K562 (cell line): Measurements from ENCODE around the gene ACOT13. TPM values are rescaled to one million over a fixed set of nuclear protein-coding genes. Genes with fewer than 3 reads are reported as not detected.

Experiments used
- CHCHD3 ChIP-seq: fragments of 250-450 bp; sonication (Bioruptor Pico); IDR thresholded peaks from 2 replicates; pipeline ENCODE4 v2.1.2; 2022; ENCODE audit warnings: mild to moderate bottlenecking
- CHD2 ChIP-seq: IDR thresholded peaks from 2 replicates; pipeline ENCODE4 v1.6.1; 2011; ENCODE audit warnings: low read depth, low read length
- ELF1 ChIP-seq: fragments of 200-800 bp; sonication (Bioruptor generic); IDR thresholded peaks from 2 replicates; pipeline ENCODE4 v1.6.1; 2016; ENCODE audit warnings: missing genetic modification characterization, missing compliant biosample characterization
- FOS ChIP-seq: IDR thresholded peaks from 3 replicates; pipeline ENCODE4 v1.6.1; 2011; ENCODE audit not compliant: insufficient read length; ENCODE audit errors: extremely low read depth
- HLTF ChIP-seq: fragments of 450-650 bp; IDR thresholded peaks from 2 replicates; pipeline ENCODE4 v1.6.1; 2016
- ZNF175 ChIP-seq: fragments of 200-800 bp; sonication (Bioruptor generic); IDR thresholded peaks from 2 replicates; pipeline ENCODE4 v1.6.1; 2016; ENCODE audit warnings: low read depth, mild to moderate bottlenecking, missing genetic modification characterization, missing compliant biosample characterization
- ZNF316 ChIP-seq: fragments of 450-650 bp; IDR thresholded peaks from 2 replicates; pipeline ENCODE4 v1.6.1; 2016
- polyA plus RNA-seq, 8 experiments: library from polyadenylated mRNA; depleted of rRNA in 4 of 8; stranded (reverse) in 5 of 8; unstranded in 3 of 8; fragments of >200 nt; fragmentation: Nextera tagmentation in 2 of 8; fragmentation: Illumina TruSeq in 1 of 8; extraction: Ambion mirVana in 2 of 8; extraction: Trizol in 1 of 8; gene quantifications; 2 replicates each; pipeline versions ENCODE4 v1.2.1 to v1.2.3, GENCODE V29; 2011 to 2014; ENCODE audit warnings: inconsistent platforms in 1 of 8, missing spikeins in 1 of 8
- total RNA-seq, 7 experiments: library from RNA; depleted of rRNA in 6 of 7; stranded (reverse); fragments of >200 nt in 6 of 7; fragmentation: Illumina TruSeq in 2 of 7; extraction: Trizol in 2 of 7; gene quantifications; 2 replicates each; pipeline versions ENCODE4 v1.2.1 to v1.2.3, GENCODE V29; 2011 to 2021; ENCODE audit warnings: low replicate concordance in 1 of 7
- TF ChIP-seq, protein P1 (sequence below), 3 experiments: fragments of 200-800 bp in 1 of 3; fragments of 250-450 bp in 1 of 3; fragments of 450-650 bp in 1 of 3; sonication (Bioruptor Pico) in 1 of 3; sonication (Bioruptor generic) in 1 of 3; formaldehyde crosslinking in 1 of 3; IDR thresholded peaks; 2 replicates each; pipeline versions ENCODE4 v1.6.1 to v1.8.0; 2016 to 2022; ENCODE audit warnings: mild to moderate bottlenecking in 2 of 3, missing genetic modification characterization in 2 of 3, missing compliant biosample characterization in 1 of 3, moderate library complexity in 1 of 3
- TF ChIP-seq, protein P2 (sequence below): fragments of 450-650 bp; formaldehyde crosslinking; IDR thresholded peaks from 2 replicates; pipeline ENCODE4 v1.4.0; 2022; ENCODE audit warnings: missing genetic modification characterization
- TF ChIP-seq, protein P3 (sequence below): fragments of 450-650 bp; IDR thresholded peaks from 2 replicates; pipeline ENCODE4 v1.6.1; 2016; ENCODE audit warnings: mild to moderate bottlenecking, moderate library complexity

Gene ACOT13
- total and polyA plus RNA-seq, 9 of the 15 experiments (the other 6 are each of a cell fraction or from before 2014, with no cell fraction given): 14.1 to 129 (median 65.7) TPM

DNA sequence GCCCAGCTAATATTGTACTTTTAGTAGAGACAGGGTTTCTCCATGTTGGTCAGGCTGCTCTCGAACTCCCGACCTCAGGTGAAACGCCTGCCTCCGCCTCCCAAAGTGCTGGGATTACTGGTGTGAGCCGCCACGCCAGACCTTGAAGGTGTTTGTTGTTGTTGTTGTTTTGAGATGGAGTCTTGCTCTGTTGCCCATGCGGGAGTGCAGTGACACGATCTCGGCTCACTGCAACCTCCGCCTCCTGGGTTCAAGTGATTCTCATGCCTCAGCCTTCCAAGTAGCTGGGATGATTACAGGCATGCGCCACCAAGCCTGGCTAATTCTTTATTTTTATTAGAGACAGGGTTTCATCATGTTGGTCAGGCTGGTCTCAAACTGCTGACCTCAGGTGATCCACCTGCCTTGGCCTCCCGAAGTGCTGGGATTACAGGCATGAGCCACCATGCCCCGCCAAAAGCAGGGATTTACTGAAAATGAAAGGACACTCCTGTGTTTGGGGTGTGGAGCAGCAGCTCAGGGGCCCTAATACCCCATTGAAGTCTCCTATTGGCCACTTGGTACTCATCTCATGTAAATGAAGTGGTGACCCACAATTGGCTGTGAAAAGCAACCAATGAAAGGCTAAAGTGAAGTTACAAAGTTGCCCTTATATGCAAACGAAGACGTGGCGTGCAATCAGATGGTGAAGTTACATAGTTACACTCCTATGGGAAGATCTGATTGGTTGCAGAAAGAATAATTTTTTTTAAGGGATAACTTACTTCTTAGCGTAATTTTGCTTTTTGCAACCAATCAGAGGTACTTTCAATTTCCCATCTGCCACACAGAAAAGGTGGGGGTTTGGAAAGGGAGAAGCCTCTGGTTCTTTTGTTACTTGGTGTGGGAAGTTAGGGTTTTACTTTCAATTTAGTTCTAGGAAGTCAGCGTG lies 1.5 kb downstream of the ACOT13 start (continued):
- TF ChIP-seq, protein P1, sequence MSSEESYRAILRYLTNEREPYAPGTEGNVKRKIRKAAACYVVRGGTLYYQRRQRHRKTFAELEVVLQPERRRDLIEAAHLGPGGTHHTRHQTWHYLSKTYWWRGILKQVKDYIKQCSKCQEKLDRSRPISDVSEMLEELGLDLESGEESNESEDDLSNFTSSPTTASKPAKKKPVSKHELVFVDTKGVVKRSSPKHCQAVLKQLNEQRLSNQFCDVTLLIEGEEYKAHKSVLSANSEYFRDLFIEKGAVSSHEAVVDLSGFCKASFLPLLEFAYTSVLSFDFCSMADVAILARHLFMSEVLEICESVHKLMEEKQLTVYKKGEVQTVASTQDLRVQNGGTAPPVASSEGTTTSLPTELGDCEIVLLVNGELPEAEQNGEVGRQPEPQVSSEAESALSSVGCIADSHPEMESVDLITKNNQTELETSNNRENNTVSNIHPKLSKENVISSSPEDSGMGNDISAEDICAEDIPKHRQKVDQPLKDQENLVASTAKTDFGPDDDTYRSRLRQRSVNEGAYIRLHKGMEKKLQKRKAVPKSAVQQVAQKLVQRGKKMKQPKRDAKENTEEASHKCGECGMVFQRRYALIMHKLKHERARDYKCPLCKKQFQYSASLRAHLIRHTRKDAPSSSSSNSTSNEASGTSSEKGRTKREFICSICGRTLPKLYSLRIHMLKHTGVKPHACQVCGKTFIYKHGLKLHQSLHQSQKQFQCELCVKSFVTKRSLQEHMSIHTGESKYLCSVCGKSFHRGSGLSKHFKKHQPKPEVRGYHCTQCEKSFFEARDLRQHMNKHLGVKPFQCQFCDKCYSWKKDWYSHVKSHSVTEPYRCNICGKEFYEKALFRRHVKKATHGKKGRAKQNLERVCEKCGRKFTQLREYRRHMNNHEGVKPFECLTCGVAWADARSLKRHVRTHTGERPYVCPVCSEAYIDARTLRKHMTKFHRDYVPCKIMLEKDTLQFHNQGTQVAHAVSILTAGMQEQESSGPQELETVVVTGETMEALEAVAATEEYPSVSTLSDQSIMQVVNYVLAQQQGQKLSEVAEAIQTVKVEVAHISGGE (CRISPR knock-in tag; IDR thresholded peaks at IDR 0.05): peak in 1 of 3 experiments; percentile 81; a peak in 2 of 6 replicates
- TF ChIP-seq, protein P2, sequence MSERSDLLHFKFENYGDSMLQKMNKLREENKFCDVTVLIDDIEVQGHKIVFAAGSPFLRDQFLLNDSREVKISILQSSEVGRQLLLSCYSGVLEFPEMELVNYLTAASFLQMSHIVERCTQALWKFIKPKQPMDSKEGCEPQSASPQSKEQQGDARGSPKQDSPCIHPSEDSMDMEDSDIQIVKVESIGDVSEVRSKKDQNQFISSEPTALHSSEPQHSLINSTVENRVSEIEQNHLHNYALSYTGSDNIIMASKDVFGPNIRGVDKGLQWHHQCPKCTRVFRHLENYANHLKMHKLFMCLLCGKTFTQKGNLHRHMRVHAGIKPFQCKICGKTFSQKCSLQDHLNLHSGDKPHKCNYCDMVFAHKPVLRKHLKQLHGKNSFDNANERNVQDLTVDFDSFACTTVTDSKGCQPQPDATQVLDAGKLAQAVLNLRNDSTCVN (CRISPR knock-in tag): 0 out of 2 replicates have a peak, but pooled peaks have one; percentile 65
- TF ChIP-seq, protein P3, sequence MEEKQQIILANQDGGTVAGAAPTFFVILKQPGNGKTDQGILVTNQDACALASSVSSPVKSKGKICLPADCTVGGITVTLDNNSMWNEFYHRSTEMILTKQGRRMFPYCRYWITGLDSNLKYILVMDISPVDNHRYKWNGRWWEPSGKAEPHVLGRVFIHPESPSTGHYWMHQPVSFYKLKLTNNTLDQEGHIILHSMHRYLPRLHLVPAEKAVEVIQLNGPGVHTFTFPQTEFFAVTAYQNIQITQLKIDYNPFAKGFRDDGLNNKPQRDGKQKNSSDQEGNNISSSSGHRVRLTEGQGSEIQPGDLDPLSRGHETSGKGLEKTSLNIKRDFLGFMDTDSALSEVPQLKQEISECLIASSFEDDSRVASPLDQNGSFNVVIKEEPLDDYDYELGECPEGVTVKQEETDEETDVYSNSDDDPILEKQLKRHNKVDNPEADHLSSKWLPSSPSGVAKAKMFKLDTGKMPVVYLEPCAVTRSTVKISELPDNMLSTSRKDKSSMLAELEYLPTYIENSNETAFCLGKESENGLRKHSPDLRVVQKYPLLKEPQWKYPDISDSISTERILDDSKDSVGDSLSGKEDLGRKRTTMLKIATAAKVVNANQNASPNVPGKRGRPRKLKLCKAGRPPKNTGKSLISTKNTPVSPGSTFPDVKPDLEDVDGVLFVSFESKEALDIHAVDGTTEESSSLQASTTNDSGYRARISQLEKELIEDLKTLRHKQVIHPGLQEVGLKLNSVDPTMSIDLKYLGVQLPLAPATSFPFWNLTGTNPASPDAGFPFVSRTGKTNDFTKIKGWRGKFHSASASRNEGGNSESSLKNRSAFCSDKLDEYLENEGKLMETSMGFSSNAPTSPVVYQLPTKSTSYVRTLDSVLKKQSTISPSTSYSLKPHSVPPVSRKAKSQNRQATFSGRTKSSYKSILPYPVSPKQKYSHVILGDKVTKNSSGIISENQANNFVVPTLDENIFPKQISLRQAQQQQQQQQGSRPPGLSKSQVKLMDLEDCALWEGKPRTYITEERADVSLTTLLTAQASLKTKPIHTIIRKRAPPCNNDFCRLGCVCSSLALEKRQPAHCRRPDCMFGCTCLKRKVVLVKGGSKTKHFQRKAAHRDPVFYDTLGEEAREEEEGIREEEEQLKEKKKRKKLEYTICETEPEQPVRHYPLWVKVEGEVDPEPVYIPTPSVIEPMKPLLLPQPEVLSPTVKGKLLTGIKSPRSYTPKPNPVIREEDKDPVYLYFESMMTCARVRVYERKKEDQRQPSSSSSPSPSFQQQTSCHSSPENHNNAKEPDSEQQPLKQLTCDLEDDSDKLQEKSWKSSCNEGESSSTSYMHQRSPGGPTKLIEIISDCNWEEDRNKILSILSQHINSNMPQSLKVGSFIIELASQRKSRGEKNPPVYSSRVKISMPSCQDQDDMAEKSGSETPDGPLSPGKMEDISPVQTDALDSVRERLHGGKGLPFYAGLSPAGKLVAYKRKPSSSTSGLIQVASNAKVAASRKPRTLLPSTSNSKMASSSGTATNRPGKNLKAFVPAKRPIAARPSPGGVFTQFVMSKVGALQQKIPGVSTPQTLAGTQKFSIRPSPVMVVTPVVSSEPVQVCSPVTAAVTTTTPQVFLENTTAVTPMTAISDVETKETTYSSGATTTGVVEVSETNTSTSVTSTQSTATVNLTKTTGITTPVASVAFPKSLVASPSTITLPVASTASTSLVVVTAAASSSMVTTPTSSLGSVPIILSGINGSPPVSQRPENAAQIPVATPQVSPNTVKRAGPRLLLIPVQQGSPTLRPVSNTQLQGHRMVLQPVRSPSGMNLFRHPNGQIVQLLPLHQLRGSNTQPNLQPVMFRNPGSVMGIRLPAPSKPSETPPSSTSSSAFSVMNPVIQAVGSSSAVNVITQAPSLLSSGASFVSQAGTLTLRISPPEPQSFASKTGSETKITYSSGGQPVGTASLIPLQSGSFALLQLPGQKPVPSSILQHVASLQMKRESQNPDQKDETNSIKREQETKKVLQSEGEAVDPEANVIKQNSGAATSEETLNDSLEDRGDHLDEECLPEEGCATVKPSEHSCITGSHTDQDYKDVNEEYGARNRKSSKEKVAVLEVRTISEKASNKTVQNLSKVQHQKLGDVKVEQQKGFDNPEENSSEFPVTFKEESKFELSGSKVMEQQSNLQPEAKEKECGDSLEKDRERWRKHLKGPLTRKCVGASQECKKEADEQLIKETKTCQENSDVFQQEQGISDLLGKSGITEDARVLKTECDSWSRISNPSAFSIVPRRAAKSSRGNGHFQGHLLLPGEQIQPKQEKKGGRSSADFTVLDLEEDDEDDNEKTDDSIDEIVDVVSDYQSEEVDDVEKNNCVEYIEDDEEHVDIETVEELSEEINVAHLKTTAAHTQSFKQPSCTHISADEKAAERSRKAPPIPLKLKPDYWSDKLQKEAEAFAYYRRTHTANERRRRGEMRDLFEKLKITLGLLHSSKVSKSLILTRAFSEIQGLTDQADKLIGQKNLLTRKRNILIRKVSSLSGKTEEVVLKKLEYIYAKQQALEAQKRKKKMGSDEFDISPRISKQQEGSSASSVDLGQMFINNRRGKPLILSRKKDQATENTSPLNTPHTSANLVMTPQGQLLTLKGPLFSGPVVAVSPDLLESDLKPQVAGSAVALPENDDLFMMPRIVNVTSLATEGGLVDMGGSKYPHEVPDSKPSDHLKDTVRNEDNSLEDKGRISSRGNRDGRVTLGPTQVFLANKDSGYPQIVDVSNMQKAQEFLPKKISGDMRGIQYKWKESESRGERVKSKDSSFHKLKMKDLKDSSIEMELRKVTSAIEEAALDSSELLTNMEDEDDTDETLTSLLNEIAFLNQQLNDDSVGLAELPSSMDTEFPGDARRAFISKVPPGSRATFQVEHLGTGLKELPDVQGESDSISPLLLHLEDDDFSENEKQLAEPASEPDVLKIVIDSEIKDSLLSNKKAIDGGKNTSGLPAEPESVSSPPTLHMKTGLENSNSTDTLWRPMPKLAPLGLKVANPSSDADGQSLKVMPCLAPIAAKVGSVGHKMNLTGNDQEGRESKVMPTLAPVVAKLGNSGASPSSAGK: peak; percentile 77
- 0 out of 2 replicates have a peak, but pooled peaks have one; percentile 40 for TF ChIP-seq CHCHD3
- TF ChIP-seq ELF1 (tag): 0 out of 2 replicates have a peak, but pooled peaks have one; percentile 16
- peak; percentile 86 for TF ChIP-seq ZNF175 (CRISPR knock-in tag)
- peak; percentile 73 for TF ChIP-seq ZNF316
- TF ChIP-seq CHD2: peak; percentile 58
- TF ChIP-seq HLTF: peak; percentile 73; the same call in 1 of the 2 replicates
- peak; percentile 84 for TF ChIP-seq FOS
